GM21367 (cell line): ENCODE results near the gene BCAS4.
"Not testable (repeated sequence)": the region's sequence is repeated elsewhere in the genome, so short reads cannot be mapped to it uniquely, and the experiment has no call there.

Experiments used
- ATAC-seq: cut with Tn5 transposase; IDR thresholded peaks from one replicate; pipeline ENCODE4 v1.9.1; 2021; ENCODE audit not compliant: unreplicated experiment

The BCAS4 gene

GRCh38 chr20:50798650-50799049 is 3.8 kb downstream of the BCAS4 start:
- ATAC-seq, result no peak

DNA sequence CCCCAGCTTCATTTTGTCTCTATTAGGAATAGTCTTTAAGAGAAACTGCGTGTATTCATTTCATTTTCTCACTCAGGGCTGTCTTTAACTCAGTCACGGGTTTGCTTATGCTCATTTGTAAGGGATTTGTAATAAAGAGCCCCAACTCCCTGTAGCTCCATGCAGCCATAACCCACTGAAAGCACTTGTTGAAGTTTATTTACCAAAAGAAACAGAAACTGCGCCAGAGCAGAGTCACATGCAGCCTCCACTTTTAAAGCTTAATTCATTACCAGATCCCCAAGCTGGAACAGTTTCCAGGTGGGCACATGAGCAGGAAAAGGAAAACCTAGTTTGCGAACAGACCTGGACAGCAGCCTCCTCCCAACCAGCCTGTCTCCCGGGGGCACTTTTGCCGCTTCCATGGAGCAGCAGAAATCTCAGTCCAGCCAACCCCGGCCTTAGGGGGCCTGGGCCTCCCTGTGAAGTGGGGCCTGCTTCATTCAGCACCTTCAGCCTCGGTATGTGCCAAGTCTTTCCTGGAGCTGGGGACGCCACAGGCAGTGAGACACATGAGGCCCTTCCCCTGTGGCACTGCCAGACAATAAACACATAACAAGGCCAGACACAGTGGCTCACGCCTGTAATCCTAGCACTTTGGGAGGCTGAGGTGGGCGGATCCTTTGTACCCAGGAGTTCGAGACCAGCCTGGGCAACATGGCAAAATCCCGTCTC is 4.5 kb downstream of the BCAS4 start:
- ATAC-seq, result no peak

DNA sequence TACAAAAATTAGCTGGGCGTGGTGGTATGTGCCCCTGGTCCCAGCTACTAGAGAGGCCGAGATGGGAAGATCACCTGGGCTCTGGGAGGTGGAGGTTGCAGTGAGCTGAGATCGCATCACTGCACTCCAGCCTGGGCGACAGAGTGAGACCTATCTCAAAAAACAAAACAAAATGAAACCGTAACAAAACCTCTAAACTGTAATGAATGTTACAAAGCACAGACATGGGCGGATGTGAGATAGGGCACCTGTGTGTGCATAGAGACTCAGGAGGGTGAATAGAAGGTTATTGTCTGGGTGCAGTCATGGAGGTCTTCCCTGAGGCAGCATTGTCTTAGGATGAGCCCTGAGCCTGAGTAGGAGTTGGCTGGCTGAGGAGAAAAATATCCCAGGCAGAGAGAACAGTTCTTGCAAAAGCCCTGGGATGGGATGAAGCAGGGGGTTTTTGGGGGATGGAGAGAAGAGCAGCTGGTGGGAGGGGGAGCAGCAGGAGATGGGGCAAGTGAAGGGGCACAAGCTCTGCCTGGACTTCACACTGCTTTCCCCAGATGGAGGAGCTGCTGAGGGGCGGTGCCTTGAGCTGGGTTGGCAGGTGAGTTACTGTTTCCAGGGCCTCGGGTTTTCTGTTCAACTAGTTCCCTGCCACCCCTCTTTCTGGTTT is 5.2 kb downstream of the BCAS4 start:
- ATAC-seq, result no peak

GRCh38 chr20:50800986-50801746 is 6.3 kb downstream of the BCAS4 start:
- not testable (repeated sequence) for ATAC-seq

- ATAC-seq, result no peak
Observed at GRCh38 chr20:50801747-50802125, 6.9 kb downstream of the BCAS4 start.

- no peak for ATAC-seq
Observed at GRCh38 chr20:50802289-50802688, 7.4 kb downstream of the BCAS4 start.

DNA sequence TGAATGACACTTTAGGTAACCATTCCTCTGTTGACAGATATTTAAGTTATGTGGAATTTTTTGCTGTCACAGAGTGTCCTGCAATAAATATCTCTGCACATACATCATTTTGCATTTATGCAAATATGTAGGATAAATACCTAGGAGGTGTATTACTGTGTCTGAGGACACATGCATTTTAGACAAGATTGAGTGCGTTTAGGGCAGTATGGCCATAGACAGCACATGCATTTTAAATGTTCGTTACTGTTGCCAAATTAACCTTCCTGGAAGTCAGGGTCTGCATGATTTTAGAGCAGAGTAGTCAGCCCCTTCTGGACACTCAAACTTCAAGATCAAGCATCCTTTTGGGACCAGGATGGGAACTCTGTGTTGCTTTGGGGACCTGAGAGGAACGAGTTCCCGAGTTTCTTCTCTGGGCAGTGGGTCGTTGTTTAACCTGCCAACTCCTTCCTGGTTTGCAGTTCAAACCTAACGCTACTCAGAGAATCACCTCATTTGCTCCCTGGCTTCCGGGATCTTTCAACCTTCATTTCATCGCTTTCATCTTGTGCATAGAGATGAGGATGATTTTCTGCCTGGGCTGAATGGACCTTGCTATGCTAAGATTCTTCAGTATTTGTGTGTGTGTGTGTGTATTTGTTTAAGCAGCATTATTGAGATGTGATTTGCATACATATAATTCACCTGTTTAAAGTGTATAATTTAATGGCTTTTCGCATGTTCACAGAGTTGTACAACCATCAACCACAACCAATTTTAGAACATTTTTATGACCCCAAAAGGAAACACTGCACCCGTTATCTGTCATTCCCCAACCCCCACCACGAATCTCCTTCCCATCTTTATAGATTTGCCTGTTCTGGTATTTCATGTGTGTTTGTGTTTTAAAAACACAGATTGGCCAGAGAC is 9.8 kb downstream of the BCAS4 start:
- no peak for ATAC-seq

DNA sequence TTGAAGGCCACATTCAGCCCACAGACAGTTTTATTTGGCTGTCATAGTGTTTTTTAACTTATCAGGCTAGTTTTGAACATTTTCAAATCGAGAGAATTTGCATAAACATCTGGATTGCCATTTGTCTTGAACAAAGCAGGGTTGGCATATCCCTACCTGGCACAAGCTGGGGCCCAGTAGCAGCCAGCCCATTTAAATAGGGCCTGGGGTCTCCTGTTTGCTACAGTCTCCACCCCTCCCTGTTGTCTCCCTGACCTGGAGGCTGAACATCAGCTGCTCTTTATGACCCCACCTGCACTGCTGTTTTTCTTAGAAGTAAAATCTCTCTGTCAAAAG is 10.5 kb downstream of the BCAS4 start:
- ATAC-seq, result no peak

DNA sequence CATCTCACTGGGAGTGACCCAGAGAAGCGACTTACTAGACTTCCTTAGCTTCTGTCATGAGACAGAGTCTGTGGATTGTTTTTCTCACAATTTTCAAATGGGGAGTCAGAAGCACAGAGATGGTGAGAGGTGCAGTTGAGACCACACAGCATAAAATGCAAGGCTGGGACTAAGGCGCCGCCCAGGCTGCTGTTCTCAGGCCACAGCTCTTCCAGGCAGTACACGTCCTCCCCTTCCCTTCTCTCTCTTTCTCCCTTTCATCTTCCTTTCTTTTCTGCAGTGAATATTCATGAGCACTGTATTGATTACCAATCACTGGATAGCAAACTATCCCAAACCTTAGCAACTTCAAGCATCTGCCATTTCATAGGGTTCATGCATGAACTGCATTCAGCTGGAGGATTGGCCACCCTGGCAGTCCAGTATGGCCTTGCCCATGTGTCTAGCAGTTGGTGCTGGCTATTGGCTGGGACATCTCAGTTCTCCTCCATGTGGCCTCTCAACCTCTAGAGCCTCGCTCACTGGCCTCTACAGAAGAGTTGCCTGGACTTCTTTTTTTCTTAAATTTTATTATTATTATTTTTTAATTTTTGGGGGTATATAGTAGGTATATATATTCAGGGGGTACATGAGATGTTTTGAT is 11.4 kb downstream of the BCAS4 start:
- ATAC-seq, result no peak

- no peak for ATAC-seq
Observed at GRCh38 chr20:50810063-50810462, 15.2 kb downstream of the BCAS4 start.

GRCh38 chr20:50810842-50811241 is 16.0 kb downstream of the BCAS4 start:
- ATAC-seq, result no peak

GRCh38 chr20:50813101-50813643 is 18.3 kb downstream of the BCAS4 start:
- ATAC-seq, result no peak

DNA sequence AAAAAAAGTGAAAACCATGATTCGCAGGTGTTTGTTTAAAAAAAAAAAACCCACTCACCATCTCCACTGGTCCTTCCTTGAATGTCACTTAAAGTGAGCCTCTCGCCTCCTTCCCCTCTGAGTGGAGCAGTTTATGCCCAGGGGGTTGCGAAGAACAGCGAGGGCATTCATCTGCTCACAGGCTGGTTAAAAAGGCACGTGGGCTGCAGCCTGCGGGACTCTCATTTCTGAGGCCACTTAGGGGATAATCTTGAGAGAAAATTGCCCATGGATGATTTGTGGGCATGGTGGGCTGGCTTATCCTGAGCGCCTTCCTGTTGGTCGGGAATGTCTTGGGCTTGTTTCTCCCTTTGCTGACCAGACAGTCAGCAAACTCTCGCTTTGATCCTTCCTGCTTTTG is 18.9 kb downstream of the BCAS4 start:
- ATAC-seq, result no peak

DNA sequence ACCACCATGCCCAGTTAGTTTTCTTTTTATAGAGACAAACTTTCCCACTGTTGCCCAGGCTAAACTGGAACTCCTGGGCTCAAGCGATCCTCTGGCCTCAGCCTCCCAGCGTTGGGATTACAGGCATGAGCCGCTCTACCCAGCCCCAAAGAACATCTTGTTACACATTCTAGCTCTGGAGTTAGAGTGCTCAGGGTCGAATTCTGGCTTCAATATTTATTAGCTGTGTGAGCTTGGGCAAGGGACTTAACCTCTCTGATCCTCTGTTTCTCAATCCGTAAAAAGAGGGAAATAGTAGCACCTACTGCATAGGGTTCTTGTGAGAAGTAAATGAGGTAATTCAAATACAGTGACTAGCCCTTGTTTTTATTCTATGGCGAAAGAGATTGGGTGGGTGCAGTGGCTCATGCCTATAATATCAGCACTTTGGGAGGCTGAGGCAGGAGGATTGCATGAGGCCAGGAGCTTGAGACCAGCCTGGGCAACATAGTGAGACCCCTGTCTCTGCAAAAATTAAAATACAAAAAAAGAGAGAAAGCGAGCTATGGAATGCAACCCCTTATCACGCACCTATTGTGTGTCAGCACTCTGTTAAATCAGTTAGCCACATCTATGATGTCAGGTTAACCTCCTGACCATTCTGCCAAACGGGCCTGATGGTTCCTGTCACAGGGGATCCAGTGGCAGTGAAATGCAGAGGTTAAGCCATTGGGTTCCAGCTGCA is 19.7 kb downstream of the BCAS4 start:
- ATAC-seq, result no peak

DNA sequence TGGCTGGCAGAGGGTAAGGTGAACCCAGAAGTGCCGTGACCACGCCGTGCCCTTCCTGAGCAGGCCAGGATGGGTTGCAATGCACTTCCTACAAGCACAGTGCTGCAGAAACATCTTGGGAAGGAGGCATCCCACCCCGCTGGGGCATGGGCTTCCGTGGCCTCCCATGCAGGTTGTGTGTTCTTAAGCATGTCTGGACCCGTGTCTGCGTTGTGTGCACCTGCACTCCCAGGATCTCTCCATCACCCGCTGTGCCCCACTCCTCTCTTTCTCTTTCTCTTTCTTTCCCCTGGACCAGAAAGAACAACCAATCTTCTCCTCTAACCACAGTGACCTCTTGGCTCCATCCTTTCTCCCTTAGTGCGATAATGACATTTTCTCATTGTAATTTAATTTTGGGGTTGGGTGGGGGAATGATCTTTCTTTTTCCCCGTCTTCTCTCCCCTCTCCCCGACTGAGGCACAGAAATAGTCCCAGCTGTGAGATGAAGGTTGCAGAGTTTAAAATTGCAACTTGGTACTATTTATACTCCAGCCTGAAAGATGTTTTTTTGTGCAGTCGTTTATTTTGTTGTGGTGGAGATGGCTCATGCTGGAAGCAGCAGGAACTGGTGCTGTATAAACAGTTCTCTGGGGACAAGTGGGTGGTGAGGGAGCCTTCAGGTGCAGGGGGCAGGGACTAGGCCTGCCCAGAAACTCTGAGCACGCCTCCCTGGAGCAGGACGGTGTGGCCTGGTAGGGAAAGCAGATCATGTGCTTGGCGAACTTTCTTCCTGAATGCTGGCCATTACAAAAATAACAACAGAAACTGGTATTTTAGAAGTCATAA is 20.5 kb downstream of the BCAS4 start:
- ATAC-seq, result peak; percentile 37

GRCh38 chr20:50817776-50818172 is 22.9 kb downstream of the BCAS4 start:
- ATAC-seq, result no peak

GRCh38 chr20:50819349-50819748 is 24.5 kb downstream of the BCAS4 start:
- no peak for ATAC-seq

DNA sequence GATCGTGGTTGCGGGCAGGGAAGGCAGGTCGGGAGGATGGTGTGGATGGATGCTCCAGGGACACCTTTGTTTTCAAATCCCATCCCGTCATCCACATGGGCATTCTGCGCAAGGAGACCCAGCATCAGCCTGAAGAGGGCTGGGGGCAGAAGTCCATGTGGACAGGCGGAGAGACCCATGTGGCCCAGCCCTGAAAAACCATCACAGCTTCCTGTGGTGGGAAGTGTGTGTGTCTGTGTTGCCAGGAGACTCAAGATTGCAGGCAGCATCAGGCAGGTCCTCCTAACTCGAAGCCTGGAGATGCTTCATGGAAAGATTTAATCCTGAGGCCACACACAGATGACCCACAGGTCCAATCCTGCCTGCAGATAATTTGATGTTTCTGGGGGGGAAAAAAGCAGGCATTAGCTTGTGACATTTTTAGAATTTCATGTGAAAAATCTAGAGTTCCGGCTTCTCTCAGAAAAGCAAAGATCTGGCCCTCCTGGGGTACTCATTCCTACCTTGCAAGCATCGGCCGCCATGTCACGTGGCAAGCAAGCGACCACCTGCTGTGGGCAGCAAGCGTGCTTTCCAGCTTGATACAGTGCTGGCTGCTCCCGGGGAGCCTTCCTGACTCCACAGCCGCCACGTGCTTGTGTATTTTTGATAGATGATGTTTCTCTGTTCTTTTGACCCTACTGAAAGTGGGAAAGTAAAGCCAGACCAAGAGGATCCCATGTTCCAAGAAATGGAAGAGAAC is 25.8 kb downstream of the BCAS4 start:
- no peak for ATAC-seq
